Limb (tissue), 2 donors: ENCODE measurements around the gene GATB.

ENCODE experiments used
- DNase-seq, 2 donors: peaks; one replicate each; pipeline ENCODE4 v3.0.0-alpha.2; 2016; ENCODE audit errors: extremely low spot score in 2 of 2

Gene GATB

GRCh38 chr4:151700566-151701316, 60.1 kb downstream of the GATB start:
- no peak for DNase-seq

DNA sequence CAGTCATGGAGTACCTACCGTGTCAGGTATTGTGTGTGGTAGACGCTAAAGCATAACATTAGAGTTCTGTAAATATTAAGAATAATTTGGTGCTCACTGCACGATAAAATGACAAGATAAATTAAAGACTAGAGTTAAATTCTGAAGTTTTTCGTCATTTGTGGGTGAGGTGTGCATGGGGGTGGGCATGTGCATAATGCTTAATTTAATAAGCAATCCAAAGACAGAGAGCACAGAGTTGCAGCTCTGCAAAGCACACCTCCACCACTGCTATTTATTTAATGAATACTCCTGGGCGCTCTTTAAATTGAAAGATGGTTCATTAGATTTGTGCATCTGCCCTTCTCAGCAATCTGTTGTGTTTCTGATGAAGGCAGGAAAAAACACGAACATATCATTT, 62.6 kb downstream of the GATB start:
- no peak for DNase-seq

- no peak for DNase-seq
These were observed 65.7 kb downstream of the GATB start for GRCh38 chr4:151694961-151695720.

- no peak for DNase-seq
These were observed 67.8 kb downstream of the GATB start for GRCh38 chr4:151692821-151693673.

DNA sequence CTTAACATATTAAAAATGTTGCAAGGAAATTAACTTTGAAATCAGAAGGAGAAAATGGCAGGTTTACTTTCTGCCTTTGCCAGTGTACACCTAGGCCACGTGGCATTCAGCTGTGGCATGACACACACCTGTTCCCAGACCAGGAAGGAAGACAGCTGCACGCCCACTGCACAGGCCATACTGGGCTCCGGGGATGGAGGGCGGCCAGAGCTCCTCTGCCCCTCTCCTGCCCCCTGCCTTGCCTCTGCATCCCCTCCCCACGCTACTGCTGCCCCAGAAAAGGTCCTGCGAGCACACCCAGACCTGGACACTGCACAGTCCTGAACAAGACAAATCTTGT, 68.4 kb downstream of the GATB start:
- DNase-seq = no peak

DNA sequence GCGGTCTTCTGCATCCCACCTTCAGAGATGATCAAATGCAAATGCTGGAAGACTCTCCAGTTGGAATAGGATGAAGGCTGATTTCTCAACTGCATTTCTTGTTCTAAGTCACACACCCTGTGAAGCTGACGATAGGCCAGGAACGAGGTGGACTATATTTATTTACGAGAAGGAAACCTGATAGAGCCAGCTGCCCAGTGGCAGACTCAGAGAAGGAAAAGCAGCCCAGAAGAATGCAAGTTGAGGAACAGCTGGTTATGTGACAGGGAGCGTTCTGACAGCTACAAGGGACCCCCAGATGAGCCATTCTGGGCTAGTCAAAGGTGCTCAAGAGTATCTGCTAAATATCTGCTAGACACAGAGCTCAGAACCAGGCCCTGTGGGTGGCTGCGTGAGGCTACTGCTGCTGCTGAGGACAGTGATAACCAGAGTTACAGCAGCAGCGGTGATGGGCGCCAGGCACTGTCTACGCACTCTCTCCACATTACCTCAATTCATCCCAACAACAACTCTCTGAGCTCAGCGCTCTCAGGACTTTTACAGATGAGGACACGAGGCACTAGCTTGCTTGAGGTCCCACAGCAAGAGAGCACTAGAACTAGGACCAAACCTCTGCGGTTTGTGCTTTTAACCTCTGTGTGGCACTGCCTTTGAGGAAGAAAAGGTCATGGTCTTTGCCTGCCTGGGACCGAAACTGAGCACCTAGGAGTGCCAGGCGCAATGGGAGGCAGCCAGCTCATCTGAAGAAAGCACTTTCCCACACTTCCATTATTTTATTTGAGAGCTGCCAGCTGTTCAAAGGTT, 69.0 kb downstream of the GATB start:
- no peak for DNase-seq

DNA sequence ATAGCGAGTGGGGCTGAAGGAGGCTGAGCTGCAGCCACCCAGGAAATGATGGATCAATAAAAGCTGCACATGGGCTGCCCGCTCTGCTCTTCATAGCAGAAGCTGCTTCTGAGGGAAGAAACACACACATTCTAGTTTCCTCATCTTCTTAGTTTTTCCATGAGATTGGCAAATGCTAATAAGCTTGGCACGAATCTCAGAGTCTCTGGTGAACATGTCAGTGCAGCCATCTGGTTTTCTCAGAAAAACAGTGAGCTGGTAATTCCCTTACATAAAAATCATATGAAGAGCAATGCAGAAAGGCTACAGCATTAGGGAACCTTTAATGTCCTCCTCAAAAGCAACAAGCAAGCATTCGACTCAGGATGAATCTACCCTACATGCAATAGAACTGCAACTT, 69.9 kb downstream of the GATB start:
- peak in 1 of 2 donors; percentile 39 for DNase-seq

DNA sequence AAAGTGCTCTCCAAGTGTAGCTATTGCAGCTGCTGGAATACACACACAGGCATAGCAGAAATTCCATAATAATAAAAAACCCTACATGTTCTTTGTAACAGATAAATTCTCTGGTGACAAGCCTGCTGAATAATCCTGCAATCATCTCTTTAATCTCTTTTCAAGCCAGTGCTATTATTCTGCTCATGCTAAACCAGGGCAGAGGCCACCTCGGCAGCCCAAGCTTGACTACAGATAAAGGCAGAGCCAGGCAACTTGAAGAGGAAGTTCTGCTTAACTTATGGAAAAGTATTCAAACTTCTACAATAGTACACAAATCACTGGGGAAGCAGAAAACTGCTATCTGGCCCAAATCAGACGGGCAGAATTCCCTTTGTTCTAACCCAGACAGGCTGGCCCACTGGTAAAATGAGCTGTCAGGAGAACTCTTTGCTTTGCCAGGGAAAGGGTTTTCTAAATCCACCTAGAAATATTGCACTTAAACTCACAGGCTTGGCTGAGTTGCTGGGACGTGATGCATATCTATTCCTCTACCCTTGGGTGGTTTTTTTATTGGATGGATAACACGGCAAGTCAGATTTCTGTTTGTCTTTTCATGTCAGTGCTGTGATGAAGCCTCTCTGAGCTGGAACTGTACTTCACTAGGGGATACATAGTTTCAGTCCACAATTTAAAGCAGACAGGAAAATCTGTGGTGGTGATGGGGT, 70.5 kb downstream of the GATB start:
- peak in 1 of 2 donors; percentile 13 for DNase-seq

DNA sequence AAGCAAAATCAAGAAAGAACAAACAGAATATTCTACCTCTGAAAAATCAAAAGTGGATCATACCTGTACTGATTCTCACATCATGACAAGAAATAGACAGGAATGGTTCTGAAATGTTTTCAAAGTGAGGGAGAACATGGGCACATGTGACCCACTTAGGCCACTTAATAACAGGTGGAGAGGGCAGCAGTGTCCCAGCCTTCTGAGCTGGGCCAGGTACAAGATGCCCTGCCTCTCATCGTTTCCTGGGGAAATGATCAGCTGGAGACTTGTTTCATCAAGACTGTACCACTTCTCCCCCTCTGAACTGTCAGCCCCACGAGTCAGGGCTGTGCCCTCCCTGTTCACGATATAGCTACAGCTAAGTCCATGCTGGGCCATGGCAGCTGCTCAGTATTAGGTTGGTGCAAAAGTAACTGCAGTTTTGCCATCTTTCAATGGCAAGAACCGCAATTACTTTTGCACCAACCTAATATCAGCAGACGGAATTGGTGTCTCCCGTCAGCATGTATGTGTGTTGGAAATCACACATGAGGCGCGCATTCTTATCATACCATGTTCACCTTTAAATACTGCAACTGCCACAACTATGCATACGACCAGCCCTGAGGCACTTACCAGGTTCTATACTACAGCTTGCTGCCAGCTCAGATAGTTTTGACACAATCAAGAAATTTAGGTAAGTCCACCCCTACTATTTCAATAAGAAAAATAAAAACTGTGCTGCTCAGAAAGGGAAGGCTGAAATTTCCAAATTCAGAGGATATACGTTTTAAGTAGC, 71.4 kb downstream of the GATB start:
- no peak for DNase-seq

DNA sequence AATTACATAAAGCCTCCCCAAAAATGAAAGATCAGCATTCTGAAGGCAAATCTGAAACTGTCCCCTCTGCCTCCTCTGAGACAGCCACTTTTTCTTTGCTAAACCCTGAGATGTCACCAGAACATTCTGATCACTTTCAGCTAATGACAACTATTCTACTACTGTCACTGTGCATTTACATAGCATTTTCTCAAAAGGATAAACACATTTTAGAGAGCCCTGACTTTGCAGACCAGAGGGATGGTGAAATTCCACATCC, 72.1 kb downstream of the GATB start:
- DNase-seq = no peak

- no peak for DNase-seq
These were observed 72.6 kb downstream of the GATB start for GRCh38 chr4:151688003-151688784.

DNA sequence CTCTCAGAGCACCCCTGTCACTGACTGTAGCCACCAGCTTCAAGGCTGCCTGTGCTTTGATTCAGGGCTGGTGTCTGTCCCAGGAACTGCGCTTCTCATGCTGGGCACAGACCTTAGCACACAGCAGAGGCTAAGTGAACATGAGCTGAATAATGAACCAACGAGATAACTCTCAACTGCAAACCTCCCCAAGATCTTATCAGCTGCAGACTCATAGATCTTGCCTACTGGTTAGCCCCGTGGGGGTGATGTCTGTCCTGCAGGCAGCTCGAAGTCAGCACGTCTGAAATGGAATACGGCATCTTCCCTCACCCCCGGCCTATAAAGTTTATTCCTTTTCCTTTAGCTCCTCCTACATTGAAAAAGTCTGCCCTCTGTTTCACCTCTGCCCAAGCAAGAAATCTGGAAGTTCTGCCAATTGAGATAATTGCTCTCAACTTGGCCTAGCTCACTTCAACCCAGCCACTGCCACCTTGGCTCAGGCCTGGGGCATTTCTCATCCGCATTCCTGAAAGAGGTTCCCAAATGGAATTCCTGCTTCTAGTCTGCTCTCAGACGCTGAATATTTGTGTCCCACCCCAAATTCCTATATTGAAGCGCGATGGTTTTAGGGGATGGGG, 73.7 kb downstream of the GATB start:
- DNase-seq = no peak

DNA sequence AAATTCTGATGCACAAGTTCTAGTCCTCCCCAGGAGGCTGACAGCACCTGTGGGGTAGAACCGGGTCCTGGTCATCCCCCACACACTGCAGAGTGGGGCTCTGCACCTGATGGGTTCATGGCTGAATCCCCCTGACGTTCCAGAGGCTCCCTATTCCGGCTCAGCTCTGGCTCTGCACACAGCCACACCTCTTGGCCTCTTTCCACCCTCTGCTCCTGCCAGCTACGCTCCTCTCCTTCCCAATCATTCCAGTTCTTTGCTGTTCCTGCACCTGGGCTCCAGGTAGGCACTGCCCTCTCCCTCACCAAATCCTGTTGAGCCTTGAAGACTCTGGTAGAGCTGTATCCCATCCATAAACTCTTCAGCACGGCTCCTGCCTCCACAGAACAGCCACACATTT, 75.5 kb downstream of the GATB start:
- no peak for DNase-seq

DNA sequence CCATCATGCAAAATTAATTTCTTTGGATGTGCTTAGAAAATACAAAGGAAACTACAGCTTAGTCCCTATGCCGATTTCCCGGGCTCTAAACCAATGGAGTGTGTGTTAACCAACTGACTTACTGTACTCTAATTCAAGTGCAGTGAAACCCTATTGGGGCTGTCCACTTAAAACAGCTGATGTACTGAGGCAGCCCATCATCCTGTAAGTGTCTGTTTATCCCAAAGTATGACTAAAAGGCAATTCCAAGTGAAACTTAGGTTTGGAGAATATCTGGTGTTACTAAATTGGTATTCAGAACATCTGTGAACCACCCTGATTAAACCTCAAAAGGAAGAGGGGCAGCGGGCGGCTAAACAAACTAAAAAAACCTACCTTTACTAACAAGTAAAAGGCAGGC, 79.7 kb downstream of the GATB start:
- no peak for DNase-seq

- DNase-seq = no peak
These were observed 81.6 kb downstream of the GATB start for GRCh38 chr4:151679231-151679630.

DNA sequence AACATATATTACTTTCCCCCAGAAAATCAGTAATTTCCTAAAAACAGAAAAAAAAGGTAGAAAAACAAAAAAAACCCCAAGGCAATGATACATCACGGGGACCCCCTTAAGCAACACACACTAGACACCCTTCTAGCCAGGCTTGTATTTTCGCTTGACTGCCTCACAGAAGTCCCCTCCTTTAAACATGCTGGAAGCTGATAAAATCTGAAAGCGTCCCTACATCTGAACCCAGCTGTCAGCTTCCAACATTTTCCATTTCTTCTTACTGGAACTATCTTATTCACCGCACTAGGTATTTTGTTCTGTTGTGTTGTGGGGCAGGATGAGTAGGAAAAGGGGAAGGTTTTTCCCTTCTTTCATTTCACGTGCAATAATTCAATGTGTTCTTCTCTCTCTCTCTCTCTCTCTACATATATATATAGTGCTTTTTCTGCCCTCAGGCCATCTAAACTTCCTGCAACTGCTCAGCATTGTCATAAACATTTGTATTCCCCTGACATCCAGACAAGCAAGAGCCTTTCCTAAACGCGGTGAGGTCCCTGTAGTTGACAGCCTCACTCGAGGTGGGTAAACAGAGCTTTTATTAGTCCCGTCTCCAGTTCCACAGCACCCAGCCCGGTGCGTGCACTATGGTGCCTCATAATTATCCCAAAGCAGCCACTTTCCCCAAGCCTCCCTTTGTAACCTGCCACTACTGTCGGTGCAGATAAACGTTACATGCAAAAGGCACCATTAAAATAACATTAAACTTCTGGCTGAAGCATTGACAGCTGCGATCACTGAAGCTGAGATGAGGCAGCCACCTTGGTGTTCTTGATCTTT, 82.5 kb downstream of the GATB start:
- no peak for DNase-seq

DNA sequence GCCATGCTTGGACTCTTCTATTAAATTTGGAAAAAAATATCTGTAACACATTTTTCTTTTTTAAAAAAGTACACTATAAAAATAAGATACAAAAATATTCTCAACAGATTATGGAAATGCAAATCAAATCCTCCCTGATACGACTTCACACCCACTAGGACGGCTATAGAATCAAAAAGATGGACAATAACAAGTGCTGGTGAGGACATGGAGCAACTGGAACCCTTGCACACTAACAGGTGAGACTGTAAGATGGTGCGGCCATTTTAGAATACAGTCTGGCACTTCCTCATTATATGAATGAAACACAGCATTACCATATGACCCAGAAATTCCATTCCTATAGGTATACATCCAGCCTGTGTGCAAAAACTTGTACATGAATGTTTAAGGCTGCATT, 83.6 kb downstream of the GATB start:
- DNase-seq = no peak

DNA sequence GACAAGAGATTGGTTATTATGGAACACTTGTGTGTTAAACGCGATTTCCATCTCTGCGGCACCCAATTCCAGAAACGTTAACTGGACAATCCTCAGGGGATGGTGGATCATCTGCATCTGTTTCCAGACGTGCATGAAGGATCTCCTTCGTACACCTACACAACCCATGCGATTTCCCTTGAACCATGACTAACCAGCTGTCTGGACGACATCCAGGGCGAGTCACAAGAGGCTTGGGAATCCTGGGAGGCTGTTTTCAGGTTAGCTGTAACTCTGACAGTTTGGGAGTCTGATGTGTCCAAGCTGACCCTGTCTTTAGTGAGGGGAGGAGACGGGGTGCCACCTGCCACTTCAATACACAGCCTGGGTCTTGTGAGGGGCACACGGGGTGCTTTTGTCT, 84.5 kb downstream of the GATB start:
- DNase-seq = no peak
